ENCODE data around the gene GNA12.

Gene GNA12

GRCh38 chr7:2759736-2760097 is 84.4 kb downstream of the GNA12 start:
- H3K36me3 ChIP-seq (replicated peaks; ENCODE audit: insufficient read depth, low read length) = no peaks in the 10 kb centered on the region
- H3K9me3 ChIP-seq (replicated peaks; ENCODE audit: insufficient read depth, low read length) = no peaks in the 10 kb centered on the region
- no peaks in the 10 kb centered on the region for H3K79me2 ChIP-seq (ENCODE audit: low read length)
- no peak overlapping the region for H3K27ac ChIP-seq (ENCODE audit: low read length)
- DNase-seq = no peak
- H3K9ac ChIP-seq (ENCODE audit: low read length) = no peak overlapping the region
- no peak overlapping the region for H3K4me3 ChIP-seq (ENCODE audit: low read length)
- no peaks in the 10 kb centered on the region for H3K27me3 ChIP-seq (replicated peaks; ENCODE audit: insufficient read depth, low read length)
- H2AFZ ChIP-seq (ENCODE audit: low read length) = no peak overlapping the region
- no peak for TF ChIP-seq EZH2 (optimal IDR thresholded peaks at IDR 0.05; ENCODE audit: low read depth, low read length)
- no peak for TF ChIP-seq CTCF (IDR thresholded peaks at IDR 0.05; ENCODE audit: low read length)
- TF ChIP-seq EZH2phosphoT487 (IDR thresholded peaks at IDR 0.05; ENCODE audit: low read length) = no peak
- H3K4me1 ChIP-seq (ENCODE audit: low read length) = peaks cover 17% of the 10 kb centered on the region
- no peaks in the 10 kb centered on the region for H3K9me2 ChIP-seq (replicated peaks; ENCODE audit: insufficient read depth, low read length)
- H4K20me1 ChIP-seq (ENCODE audit: insufficient read depth, low read length) = no peaks in the 10 kb centered on the region
- peaks cover 17% of the 10 kb centered on the region for H3F3A ChIP-seq (ENCODE audit: insufficient read depth, low read length)
- H3K4me2 ChIP-seq (ENCODE audit: low read depth, low read length) = no peak overlapping the region

GRCh38 chr7:2758673-2759616 is 85.2 kb downstream of the GNA12 start:
- Histone ChIP-seq H3K9ac (ENCODE audit: low read length) (peak overlapping the region; percentile 67), H3K4me1 (ENCODE audit: low read length) (peaks cover 17% of the 10 kb centered on the region), H3K4me2 (ENCODE audit: low read depth, low read length) (peak overlapping the region; percentile 82), H3K27me3 (replicated peaks; ENCODE audit: insufficient read depth, low read length) (no peaks in the 10 kb centered on the region), H2AFZ (ENCODE audit: low read length) (peak overlapping the region; percentile 40; the same call in 1 of the 2 replicates), H3K27ac (ENCODE audit: low read length) (peak overlapping the region; percentile 97), H3F3A (ENCODE audit: insufficient read depth, low read length) (peaks cover 17% of the 10 kb centered on the region), H3K79me2 (ENCODE audit: low read length) (no peaks in the 10 kb centered on the region), H3K36me3 (replicated peaks; ENCODE audit: insufficient read depth, low read length) (no peaks in the 10 kb centered on the region), H3K4me3 (ENCODE audit: low read length) (peak overlapping the region; percentile 45), H3K9me2 (replicated peaks; ENCODE audit: insufficient read depth, low read length) (no peaks in the 10 kb centered on the region), H3K9me3 (replicated peaks; ENCODE audit: insufficient read depth, low read length) (no peaks in the 10 kb centered on the region), H4K20me1 (ENCODE audit: insufficient read depth, low read length) (no peaks in the 10 kb centered on the region)
- no peak for TF ChIP-seq EZH2 (optimal IDR thresholded peaks at IDR 0.05; ENCODE audit: low read depth, low read length)
- no peak for TF ChIP-seq CTCF (IDR thresholded peaks at IDR 0.05; ENCODE audit: low read length)
- no peak for TF ChIP-seq EZH2phosphoT487 (IDR thresholded peaks at IDR 0.05; ENCODE audit: low read length)
- peak; percentile 6 for DNase-seq

- H3K9me3 ChIP-seq (replicated peaks; ENCODE audit: insufficient read depth, low read length) = no peaks in the 10 kb centered on the region
- no peak for TF ChIP-seq EZH2phosphoT487 (IDR thresholded peaks at IDR 0.05; ENCODE audit: low read length)
- H3K27ac ChIP-seq (ENCODE audit: low read length) = peak overlapping the region; percentile 97
- DNase-seq = peak; percentile 89
- no peaks in the 10 kb centered on the region for H4K20me1 ChIP-seq (ENCODE audit: insufficient read depth, low read length)
- peaks cover 17% of the 10 kb centered on the region for H3F3A ChIP-seq (ENCODE audit: insufficient read depth, low read length)
- peak overlapping the region; percentile 45 for H3K4me3 ChIP-seq (ENCODE audit: low read length)
- no peaks in the 10 kb centered on the region for H3K79me2 ChIP-seq (ENCODE audit: low read length)
- no peaks in the 10 kb centered on the region for H3K27me3 ChIP-seq (replicated peaks; ENCODE audit: insufficient read depth, low read length)
- peak overlapping the region; percentile 40 for H2AFZ ChIP-seq (ENCODE audit: low read length)
- H3K36me3 ChIP-seq (replicated peaks; ENCODE audit: insufficient read depth, low read length) = no peaks in the 10 kb centered on the region
- H3K4me2 ChIP-seq (ENCODE audit: low read depth, low read length) = peak overlapping the region; percentile 82
- no peaks in the 10 kb centered on the region for H3K9me2 ChIP-seq (replicated peaks; ENCODE audit: insufficient read depth, low read length)
- H3K9ac ChIP-seq (ENCODE audit: low read length) = peak overlapping the region; percentile 67
- peaks cover 17% of the 10 kb centered on the region for H3K4me1 ChIP-seq (ENCODE audit: low read length)
Measured at GRCh38 chr7:2757904-2758672, 86.0 kb downstream of the GNA12 start.

Measured in MM.1S (cell line).